ENCODE measurements around the gene STK17B.

STK17B gene

DNA sequence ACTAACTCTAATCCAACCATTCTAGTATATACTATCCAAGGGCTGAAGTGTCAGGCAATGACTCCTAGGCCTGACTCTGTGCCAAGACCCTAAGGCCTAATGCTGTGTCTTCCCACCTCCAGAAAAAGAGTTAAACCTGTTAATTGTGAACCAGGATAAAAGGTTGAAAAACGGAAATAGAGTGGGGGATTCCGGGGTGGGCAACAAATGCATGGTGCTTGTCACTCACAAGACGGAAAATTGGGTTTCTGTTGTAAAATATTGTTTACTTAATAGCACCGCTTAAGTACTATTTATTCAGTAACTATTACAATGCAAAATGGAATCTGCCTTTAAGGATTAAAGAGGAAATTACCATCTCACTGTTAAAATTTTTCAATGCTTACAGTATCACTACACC, 3.2 kb downstream of the STK17B start:
- no peak for DNase-seq (ENCODE audit: low read depth)
- TF ChIP-seq, protein P1, sequence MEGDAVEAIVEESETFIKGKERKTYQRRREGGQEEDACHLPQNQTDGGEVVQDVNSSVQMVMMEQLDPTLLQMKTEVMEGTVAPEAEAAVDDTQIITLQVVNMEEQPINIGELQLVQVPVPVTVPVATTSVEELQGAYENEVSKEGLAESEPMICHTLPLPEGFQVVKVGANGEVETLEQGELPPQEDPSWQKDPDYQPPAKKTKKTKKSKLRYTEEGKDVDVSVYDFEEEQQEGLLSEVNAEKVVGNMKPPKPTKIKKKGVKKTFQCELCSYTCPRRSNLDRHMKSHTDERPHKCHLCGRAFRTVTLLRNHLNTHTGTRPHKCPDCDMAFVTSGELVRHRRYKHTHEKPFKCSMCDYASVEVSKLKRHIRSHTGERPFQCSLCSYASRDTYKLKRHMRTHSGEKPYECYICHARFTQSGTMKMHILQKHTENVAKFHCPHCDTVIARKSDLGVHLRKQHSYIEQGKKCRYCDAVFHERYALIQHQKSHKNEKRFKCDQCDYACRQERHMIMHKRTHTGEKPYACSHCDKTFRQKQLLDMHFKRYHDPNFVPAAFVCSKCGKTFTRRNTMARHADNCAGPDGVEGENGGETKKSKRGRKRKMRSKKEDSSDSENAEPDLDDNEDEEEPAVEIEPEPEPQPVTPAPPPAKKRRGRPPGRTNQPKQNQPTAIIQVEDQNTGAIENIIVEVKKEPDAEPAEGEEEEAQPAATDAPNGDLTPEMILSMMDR (conservative IDR thresholded peaks at IDR 0.05; ENCODE audit: low read length) = no peak
- H3K4me3 ChIP-seq (ENCODE audit: low read length) = no peak overlapping the region

DNA sequence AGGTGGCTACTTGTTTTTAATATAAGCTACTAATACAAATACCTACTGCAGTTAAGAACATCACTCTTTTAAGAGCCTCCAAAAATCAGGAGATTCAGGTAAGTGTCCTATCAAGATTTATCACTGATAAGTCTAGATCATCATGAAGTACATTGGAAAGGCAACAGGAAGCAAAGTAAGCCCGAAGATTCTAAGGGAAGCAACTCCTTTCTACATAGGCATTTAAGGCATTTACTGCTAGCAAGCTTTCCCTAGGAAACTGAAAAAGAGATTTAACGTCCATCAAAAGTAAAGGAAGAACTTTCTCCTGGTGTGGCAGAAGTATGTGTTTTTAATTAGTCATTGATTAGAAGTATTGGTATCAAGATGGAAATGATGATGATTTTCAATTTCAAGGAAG, 3.7 kb downstream of the STK17B start:
- no peak overlapping the region for H3K4me3 ChIP-seq (ENCODE audit: low read length)
- TF ChIP-seq, protein P1 (conservative IDR thresholded peaks at IDR 0.05; ENCODE audit: low read length) = no peak
- no peak for DNase-seq (ENCODE audit: low read depth)

DNA sequence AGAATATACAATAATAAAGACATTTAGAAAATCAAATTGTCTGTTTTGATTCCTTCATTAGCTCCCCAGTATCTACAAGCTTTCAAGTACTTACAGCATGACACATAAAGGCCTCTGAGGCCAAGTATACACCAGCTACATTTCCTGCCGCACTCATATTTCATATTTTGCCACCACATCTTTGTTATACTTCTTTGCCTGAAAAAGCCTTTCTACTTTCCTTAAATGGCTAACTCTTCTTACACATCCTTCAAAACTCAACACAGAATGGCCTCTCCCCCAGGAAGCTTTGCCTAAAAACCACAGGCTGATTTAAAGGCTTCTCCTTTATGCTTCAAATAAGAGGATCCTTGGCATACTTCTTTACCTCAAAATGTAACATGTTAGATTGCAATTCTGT, 4.5 kb downstream of the STK17B start:
- TF ChIP-seq, protein P1 (conservative IDR thresholded peaks at IDR 0.05; ENCODE audit: low read length) = no peak
- no peak overlapping the region for H3K4me3 ChIP-seq (ENCODE audit: low read length)
- peak; percentile 65 for DNase-seq (ENCODE audit: low read depth)

DNA sequence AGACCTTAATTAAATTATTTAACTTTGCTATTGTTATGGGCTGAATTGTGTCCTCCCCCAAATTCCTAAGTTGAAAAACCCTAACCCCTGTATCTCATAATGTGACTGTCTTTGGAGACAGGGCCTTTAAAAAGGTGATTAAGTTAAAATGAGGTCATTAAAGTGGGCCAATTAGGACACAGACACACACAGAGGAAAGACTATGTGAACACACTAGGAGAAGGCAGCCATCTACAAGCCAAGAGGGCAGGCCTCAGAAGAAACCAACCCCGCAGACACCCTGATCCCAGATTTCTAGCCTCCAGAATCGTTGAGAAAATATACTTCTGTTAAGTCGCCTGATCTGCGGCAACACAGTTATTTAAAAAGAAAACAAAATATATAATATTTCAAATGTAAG, 6.4 kb downstream of the STK17B start:
- DNase-seq (ENCODE audit: low read depth) = no peak
- no peak overlapping the region for H3K4me3 ChIP-seq (ENCODE audit: low read length)
- TF ChIP-seq, protein P1 (conservative IDR thresholded peaks at IDR 0.05; ENCODE audit: low read length) = no peak

DNA sequence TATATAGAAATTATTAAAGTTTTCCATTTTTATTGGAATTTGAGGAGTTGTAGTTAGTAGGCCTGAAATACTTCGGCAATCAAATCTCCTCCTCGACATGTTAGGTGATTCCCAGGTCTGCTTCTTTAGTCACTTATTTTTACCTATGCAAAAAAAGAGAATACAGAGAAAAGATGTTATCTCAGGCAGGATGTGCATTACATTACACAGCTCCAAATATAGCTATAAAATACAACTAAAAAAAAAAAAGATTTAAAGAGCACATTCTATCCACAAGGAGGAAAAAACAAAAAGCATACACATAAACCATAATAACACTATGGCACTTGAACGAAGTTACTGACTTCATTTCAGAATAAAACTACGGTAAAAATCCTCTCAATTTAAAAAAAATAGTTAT, 8.1 kb downstream of the STK17B start:
- DNase-seq (ENCODE audit: low read depth) = no peak
- H3K4me3 ChIP-seq (ENCODE audit: low read length) = no peak overlapping the region
- TF ChIP-seq, protein P1 (conservative IDR thresholded peaks at IDR 0.05; ENCODE audit: low read length) = no peak

DNA sequence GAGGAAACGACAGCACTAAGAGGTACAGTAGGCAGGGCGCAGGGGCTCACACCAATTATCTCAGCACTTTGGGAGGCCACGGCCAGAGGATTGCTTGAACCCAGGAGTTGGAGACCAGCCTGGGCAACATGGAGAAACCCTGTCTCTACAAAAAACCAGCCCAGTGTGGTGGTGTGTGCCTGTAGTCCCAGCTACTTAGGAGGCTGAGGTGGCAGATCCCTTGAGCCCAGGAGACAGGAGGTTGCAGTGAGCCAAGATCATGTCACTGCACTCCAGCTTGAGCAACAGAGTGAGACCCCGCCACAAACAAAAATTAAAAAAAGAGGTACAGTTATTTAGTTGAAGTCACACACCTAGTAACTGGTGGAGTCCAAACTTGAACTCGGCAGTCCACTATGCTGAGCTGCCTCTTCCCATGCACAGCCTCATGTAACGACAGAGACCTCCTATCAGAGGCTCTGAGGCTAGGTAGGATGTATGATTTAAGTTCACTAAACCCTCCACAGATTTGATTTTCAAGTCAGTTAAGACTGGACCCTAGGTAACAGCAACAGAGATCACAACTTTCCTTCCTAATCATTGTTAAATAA, 8.7 kb downstream of the STK17B start:
- DNase-seq (ENCODE audit: low read depth) = no peak
- TF ChIP-seq, protein P1 (conservative IDR thresholded peaks at IDR 0.05; ENCODE audit: low read length) = no peak
- H3K4me3 ChIP-seq (ENCODE audit: low read length) = no peak overlapping the region

DNA sequence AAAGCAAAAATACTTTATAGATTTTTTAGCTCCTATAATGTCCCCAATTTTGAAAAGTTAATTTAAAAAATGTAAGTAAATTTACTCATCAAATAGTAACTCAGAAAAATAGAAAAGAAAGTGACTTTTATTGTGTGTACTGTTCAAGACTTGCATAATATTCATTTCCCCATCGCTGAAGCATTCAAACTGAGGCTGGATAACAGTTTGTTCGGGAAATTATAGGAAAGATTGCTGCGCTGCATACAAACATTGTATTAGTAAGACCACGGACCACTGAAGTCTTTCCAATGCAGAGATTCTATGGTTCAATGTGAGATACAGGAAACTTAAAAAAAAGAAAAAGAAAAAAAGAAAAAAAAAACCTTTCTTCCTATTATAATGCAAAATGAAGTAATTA, 10.4 kb downstream of the STK17B start:
- TF ChIP-seq, protein P1 (conservative IDR thresholded peaks at IDR 0.05; ENCODE audit: low read length) = no peak
- no peak for DNase-seq (ENCODE audit: low read depth)
- H3K4me3 ChIP-seq (ENCODE audit: low read length) = no peak overlapping the region
